ENCODE measurements around the gene HLA-F.

DNA sequence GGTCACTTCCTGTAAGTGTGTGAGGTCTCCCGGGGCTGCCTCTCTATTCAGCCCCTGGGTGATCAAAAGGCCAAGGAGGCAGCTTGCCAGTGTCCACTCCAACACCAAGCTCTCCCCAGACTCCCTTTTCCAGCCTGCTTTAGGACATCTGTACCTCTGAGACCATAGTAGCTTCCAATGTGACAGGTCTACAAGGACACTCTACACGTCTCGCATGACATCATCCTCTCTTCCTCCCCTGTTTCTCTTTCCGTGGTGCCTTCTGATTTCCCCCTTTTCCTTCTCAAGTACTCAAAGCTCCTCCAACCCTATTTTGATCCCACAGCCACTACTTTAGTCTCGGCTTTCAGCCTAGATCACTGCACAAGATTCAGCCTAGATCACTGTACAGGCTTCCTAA lies 26.4 kb downstream of the HLA-F start:
- TF ChIP-seq POLR2AphosphoS5 (IDR thresholded peaks at IDR 0.05; ENCODE audit: borderline replicate concordance, low read depth, low read length), result no peak
- no peak for TF ChIP-seq EZH2 (IDR thresholded peaks at IDR 0.05)

Data from SK-N-MC (cell line).